GM18867 (cell line): ENCODE results near the gene RNU6-9.
A peak's percentile ranks its signal among the peaks of the same experiment; 100 is the strongest.

Experiments used
- ATAC-seq: cut with Tn5 transposase; IDR thresholded peaks from one replicate; pipeline ENCODE4 v1.9.1; 2021; ENCODE audit warnings: mild to moderate bottlenecking, moderate library complexity; ENCODE audit not compliant: unreplicated experiment

Gene RNU6-9

GRCh38 chr19:931860-932647 lies 38.8 kb downstream of the RNU6-9 start:
- ATAC-seq: no peak

DNA sequence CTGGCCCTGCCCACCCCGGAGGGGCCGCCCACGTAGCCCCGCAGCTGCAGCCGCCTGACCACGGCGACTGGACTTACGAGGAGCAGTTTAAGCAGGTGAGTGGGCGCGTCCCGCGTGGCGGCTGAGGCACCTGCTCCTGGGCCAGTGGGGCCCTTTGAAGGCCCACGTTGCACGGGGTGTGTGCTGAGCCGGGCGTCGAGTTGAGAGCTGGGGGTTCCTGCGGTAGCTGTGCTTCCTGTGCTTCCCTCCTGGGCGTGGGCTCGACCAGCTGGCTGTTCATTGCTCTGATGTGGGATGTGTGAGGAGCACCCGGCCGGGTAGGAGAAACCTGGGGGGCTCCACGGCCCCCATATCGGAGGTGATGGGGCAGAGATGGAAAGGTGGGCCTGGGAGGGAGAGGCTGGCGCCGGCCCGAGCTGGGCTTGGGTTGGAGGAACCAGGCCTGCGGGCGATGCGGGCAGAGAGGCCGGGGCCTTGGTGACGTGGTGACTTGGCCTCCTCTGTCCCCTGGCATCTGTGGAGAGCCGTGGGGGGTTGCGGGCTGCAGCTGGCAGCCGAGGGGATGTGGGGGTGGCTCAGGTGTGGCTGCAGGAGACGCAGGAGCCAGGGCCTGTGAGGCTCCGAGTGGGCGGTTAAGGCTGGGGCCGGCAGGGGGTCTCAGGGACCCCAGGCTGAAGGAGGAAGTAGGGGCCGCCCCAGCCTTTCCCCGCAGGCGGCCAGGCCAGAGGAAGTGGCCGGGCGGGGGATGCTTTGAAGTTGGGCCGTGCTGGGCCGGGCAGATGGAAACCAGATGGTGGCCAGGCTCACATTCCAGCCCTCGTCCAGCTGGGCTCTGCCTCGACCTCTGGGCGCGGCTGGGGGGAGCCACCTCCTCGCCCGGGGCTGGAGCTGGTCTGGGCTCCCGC lies 39.6 kb downstream of the RNU6-9 start:
- no peak for ATAC-seq

DNA sequence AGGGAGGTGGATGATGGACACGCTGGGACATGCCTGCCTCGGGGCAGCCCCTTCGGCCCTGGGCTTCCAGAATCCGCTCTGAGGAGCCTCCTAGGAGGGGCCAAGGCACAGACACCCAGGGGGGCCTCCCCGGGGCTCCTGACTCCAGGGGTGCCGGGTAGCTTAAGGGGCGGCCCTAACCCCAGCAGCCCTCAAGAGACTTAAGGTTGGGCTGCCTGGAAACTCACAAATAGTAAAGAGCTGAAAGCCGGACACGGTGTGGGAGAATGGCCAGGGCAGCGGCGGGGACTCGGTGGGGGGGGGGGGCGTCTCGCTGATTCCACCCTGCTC lies 40.2 kb downstream of the RNU6-9 start:
- ATAC-seq: no peak

DNA sequence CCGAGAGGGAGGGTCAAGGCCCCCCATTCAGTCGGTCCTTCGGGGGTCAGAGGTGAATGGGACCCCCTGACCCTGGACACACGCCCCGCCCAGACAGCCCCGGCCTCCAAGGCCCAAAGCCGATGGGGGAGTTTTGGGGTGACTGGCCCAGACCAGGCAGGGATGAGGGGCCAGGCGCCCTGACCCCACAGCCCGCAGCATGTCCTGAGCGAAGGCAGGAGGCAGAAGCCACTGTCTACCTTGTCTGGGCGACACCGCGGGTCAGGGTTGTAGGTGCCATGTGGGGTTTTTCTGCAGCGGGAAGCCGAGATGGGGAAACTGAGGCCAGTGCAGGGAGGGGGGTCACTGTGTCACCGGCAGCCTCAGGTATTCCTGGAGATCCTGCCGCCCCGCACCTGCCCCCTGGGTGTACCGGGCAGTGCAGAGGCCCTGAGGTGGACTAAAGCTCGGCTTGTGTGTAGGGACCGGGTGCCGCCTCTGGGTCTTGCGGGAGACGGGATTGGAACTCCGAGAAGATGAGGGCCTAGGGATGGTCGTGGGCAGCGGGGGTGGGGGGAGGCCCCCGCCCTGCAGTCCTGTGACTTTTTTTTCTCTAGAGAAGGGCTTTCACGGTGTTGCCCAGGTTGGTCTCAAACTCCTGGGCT lies 41.0 kb downstream of the RNU6-9 start:
- ATAC-seq: no peak

- no peak for ATAC-seq
Measured at GRCh38 chr19:934865-935479, 41.7 kb downstream of the RNU6-9 start.

DNA sequence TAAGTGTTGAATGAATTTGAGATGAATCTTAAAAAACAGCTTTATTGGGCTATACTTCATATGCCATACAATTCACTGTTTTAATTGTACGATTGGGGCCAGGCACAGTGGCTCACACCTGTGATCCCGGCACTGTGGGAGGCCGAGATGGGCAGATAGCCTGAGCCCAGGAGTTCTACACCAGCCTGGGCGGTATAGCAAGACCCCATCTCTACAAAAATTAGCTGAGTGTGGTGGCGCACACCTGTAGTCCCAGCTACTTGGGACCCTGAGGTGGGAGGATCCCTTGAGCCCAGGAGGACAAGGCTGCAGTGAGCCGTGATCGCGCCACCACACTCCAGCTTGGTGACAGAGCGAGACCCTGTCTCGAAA lies 42.9 kb downstream of the RNU6-9 start:
- ATAC-seq: no peak

DNA sequence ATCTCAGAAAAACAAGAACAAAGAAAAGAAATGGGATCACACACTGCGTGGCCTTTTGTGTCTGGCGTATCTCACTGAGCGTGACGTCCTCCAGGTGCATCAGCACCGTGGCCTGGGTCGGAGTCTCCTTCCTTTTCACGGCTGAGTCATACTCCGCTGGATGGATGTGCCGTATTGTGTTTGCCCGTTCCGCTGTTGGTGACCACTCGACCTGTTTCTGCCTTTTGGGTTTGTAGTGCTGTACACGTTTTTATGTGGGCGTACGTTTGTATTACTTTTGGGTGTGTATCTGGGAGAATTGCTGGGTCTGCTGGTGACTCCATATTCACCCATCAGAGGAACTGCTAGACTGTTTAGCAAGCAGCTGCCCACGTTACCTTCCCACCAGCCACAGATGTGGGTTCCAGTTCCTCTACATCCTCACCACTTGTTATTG lies 44.0 kb downstream of the RNU6-9 start:
- ATAC-seq: no peak

GRCh38 chr19:938233-938923 lies 45.1 kb downstream of the RNU6-9 start:
- no peak for ATAC-seq

DNA sequence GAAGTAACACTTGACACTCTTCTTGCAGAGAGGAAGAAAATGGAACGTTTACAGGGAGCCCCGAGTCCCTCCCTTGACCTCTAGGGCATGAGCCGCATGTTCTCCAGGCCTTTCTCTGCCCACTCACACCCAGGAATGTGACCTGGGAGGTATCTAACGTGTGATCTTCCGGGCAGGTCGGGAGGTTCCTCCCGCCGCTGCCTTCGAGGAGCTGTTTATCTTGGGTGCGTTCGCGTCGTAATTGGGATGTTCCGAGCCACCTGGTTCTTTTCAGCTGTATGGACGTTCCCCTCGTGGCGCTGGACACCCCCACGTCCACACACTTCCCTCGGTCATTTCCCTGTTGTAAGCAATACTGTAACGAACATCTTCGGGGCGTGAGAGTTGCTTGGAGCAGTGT lies 46.2 kb downstream of the RNU6-9 start:
- ATAC-seq: no peak

DNA sequence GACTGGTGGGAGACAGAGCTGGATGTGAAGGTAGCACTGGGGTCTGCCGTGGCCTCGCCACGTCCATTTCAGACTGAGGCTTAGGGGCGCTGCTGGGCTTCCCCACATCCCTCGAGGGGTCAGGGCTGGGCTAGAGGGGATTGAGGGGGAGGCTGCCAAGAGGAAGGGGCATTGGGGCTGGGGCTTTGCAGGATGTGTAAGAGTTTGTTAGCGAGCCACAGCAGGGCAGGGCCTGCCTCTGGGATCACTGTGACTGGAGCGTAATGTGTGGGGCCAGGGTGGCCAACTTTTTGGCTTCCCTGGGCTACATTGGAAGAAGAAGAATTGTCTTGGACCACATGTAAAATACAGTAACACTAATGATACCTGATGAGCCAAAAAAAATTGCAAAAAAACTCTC lies 46.6 kb downstream of the RNU6-9 start:
- no peak for ATAC-seq

DNA sequence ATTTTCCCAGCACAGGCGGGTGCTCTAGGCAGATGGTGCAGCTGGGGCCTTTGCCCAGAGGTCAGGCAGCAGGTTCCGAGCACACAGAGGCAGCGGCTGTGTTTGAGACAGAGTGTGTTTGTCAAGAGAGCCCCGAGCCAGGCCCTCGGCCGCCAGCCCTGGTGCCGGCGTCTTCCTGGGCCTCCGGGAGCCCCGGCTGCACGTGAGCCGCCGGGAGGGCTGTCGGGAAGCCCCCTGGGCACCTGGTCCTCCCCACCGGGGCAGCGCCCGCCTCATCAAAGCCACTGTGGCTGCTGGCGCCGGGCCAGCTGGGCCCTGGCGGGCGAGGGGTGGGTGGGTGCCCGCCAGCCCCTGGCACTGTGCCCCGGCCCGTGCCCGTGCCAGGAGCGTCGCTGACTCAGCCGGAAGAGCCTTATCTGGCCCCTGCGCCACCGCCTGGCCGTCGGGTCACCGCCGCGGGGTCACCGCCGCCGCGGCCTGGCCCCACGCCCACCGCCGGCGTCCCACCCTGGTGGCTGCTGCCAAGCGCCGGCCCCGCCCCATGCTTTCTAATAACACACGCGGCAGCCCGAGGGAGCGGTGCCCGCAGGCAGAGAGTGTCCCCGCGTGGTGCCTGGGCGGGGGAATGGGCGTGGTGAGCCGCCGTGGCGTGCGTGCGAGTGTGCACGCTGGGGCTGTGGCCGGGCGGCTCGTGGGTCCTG lies 47.5 kb downstream of the RNU6-9 start:
- peak; percentile 40 for ATAC-seq

- no peak for ATAC-seq
Measured at GRCh38 chr19:941292-942132, 48.2 kb downstream of the RNU6-9 start.

GRCh38 chr19:942133-942645 lies 48.9 kb downstream of the RNU6-9 start:
- ATAC-seq: no peak
